Endothelial cell of umbilical vein (primary cell): ENCODE data around the gene SPINT1. TPM values are rescaled to one million over a fixed set of nuclear protein-coding genes. Genes with fewer than 3 reads are reported as not detected.

Experiments
- BruUV-seq: library from RNA; stranded (reverse); fragments of 400-500 nt; replicated peaks from 2 replicates; lab custom pipeline; 2021; lab: Mats Ljungman, UMichigan
- CTCF ChIA-PET: fragments of 300-600, 350-600 bp; sonication (Branson Sonifier 250); formaldehyde crosslinking; loops from one replicate; lab custom pipeline; 2021; ENCODE audit warnings: antibody characterized with exemption, inconsistent platforms; lab: Charles Lee
- POLR2A ChIA-PET: fragments of 300-600, 350-600 bp; sonication (Branson Sonifier 250); formaldehyde crosslinking; loops from one replicate; lab custom pipeline; 2021; ENCODE audit warnings: antibody characterized with exemption, inconsistent platforms; lab: Charles Lee
- DNase-seq: peaks from one replicate; pipeline ENCODE4 v3.0.0-alpha.2; 2011; ENCODE audit warnings: low read depth, low spot score
- FAIRE-seq: peaks from 2 replicates; lab custom pipeline; 2011; peaks lifted over from hg19 to GRCh38; lab: Jason Lieb, UNC
- H2AFZ ChIP-seq: 2 replicates; pipeline ENCODE4 v1.6.0; 2012; ENCODE audit warnings: low read depth, low read length, control low read depth, inconsistent platforms
- H3K27ac ChIP-seq: 2 replicates; pipeline ENCODE4 v1.5.1; 2011; ENCODE audit warnings: low read depth, mild to moderate bottlenecking, control low read depth, low read length, moderate library complexity; ENCODE audit not compliant: insufficient read depth
- H3K27me3 ChIP-seq, 2 experiments: 2 replicates each; pipeline versions ENCODE4 v1.6.0 to v1.6.1; 2011; ENCODE audit warnings: low read length in 2 of 2, mixed read lengths in 1 of 2; ENCODE audit not compliant: control insufficient read depth in 2 of 2, insufficient read depth in 2 of 2
- H3K36me3 ChIP-seq, 2 experiments: 2 replicates in 1 of 2; 3 replicates in 1 of 2; pipeline ENCODE4 v1.5.1; 2011; ENCODE audit warnings: low read length in 2 of 2, mild to moderate bottlenecking in 1 of 2, moderate library complexity in 1 of 2; ENCODE audit not compliant: control insufficient read depth in 2 of 2, insufficient read depth in 2 of 2; ENCODE audit errors: extremely low read depth in 1 of 2
- H3K4me1 ChIP-seq: 3 replicates; pipeline ENCODE4 v1.5.1; 2011; ENCODE audit warnings: mild to moderate bottlenecking, low read length; ENCODE audit not compliant: control insufficient read depth, insufficient read depth; ENCODE audit errors: extremely low read depth
- H3K4me2 ChIP-seq: 2 replicates; pipeline ENCODE4 v1.6.1; 2011; ENCODE audit warnings: low read length, control low read depth, mixed read lengths; ENCODE audit not compliant: insufficient read depth
- H3K4me3 ChIP-seq, 3 experiments: fragments of 200-600 bp in 1 of 3; sonication (generic), shearing (Covaris generic) in 1 of 3; replicated peaks in 1 of 3; 2 replicates each; pipeline ENCODE4 v1.5.1; 2011 to 2016; ENCODE audit warnings: control low read depth in 3 of 3, low read length in 3 of 3, mild to moderate bottlenecking in 2 of 3, inconsistent platforms in 1 of 3, low read depth in 1 of 3, moderate library complexity in 1 of 3; ENCODE audit not compliant: insufficient read depth in 1 of 3
- H3K79me2 ChIP-seq: 2 replicates; pipeline ENCODE4 v1.6.0; 2012; ENCODE audit warnings: low read length, inconsistent platforms; ENCODE audit not compliant: control insufficient read depth, insufficient read depth
- H3K9ac ChIP-seq: replicated peaks from 2 replicates; pipeline ENCODE3; 2011; ENCODE audit warnings: low read length, control low read depth; ENCODE audit not compliant: insufficient read depth; ENCODE audit errors: extremely low read depth
- H3K9me1 ChIP-seq: replicated peaks from 3 replicates; pipeline ENCODE4 v1.6.0; 2011; ENCODE audit warnings: mild to moderate bottlenecking, low read length; ENCODE audit not compliant: control insufficient read depth, insufficient read depth; ENCODE audit errors: extremely low read depth
- H3K9me3 ChIP-seq: replicated peaks from 2 replicates; pipeline ENCODE4 v1.5.1; 2012; ENCODE audit warnings: low read length, inconsistent platforms; ENCODE audit not compliant: control insufficient read depth, insufficient read depth
- H4K20me1 ChIP-seq: replicated peaks from 2 replicates; pipeline ENCODE3; 2011; ENCODE audit warnings: mild to moderate bottlenecking, low read length; ENCODE audit not compliant: control insufficient read depth, insufficient read depth; ENCODE audit errors: extremely low read depth
- CTCF ChIP-seq, 2 donors: IDR thresholded peaks; 1 replicate in 1 of 2; 2 replicates in 1 of 2; pipeline ENCODE4 v1.5.1; 2011; ENCODE audit warnings: low read length in 2 of 2, mild to moderate bottlenecking in 2 of 2, moderate library complexity in 2 of 2, control low read depth in 1 of 2, inconsistent platforms in 1 of 2, low read depth in 1 of 2; ENCODE audit not compliant: insufficient read depth in 1 of 2; ENCODE audit errors: extremely low read depth in 1 of 2
- FOS ChIP-seq: IDR thresholded peaks from 2 replicates; pipeline ENCODE4 v1.6.1; 2011; ENCODE audit warnings: mild to moderate bottlenecking, low read length, moderate library complexity, borderline replicate concordance; ENCODE audit not compliant: insufficient read depth
- GATA2 ChIP-seq: IDR thresholded peaks from 2 replicates; pipeline ENCODE4 v1.7.0; 2011; ENCODE audit warnings: low read depth, mild to moderate bottlenecking, moderate library complexity, mixed read lengths, low read length; ENCODE audit not compliant: insufficient read length, insufficient read depth
- MYC ChIP-seq: IDR thresholded peaks from one replicate; pipeline ENCODE4 v1.6.1; 2011; ENCODE audit warnings: mild to moderate bottlenecking, low read depth, low read length
- POLR2A ChIP-seq: IDR thresholded peaks from 2 replicates; pipeline ENCODE4 v1.6.1; 2012; ENCODE audit warnings: low read depth, mild to moderate bottlenecking, control low read depth, low read length
- POLR2AphosphoS5 ChIP-seq: IDR thresholded peaks from 2 replicates; pipeline ENCODE4 v1.6.1; 2012; ENCODE audit warnings: low read depth, mild to moderate bottlenecking, control low read depth, low read length, moderate library complexity; ENCODE audit not compliant: insufficient read depth
- dilution Hi-C: fragments of 300-500 bp; cut with MboI; formaldehyde crosslinking; loops from one replicate; pipeline ENCODE4 v1.15.0; 2019; ENCODE audit warnings: low sequenced_read_pairs; ENCODE audit not compliant: extremely low pct_ligation_motif_present
- intact Hi-C: fragments of 100-400 bp; cut with micrococcal nuclease; formaldehyde crosslinking; loops from one replicate; pipeline ENCODE4 v1.10.0; 2022
- polyA plus RNA-seq, 4 experiments: library from polyadenylated mRNA; depleted of rRNA in 3 of 4; stranded (reverse) in 3 of 4; unstranded in 1 of 4; fragments of >200 nt; gene quantifications; 2 replicates each; pipeline versions ENCODE4 v1.2.1 to v1.2.3, GENCODE V29; 2011 to 2012; ENCODE audit warnings: missing spikeins in 1 of 4
- total RNA-seq: library from RNA; stranded (reverse); gene quantifications from 2 replicates; pipeline ENCODE4 v1.2.3, GENCODE V29; 2021

The SPINT1 gene
- total and polyA plus RNA-seq, 2 donors (not counting 3 experiments of a cell fraction or from before 2014, with no cell fraction given), result 4.1 to 4.2 TPM

GRCh38 chr15:40867199-40867598, 23.4 kb downstream of the SPINT1 start:
- Histone ChIP-seq H3K9me3 (no peaks in the 10 kb centered on the region), H3K36me3 (no peaks in the 10 kb centered on the region), H3K4me2 (no peak overlapping the region), H3K9me1 (no peaks in the 10 kb centered on the region), H4K20me1 (no peaks in the 10 kb centered on the region), H3K27me3 (no peaks in the 10 kb centered on the region), H3K4me1 (no peaks in the 10 kb centered on the region), H3K27ac (no peak overlapping the region), H3K4me3 (no peak overlapping the region), H3K79me2 (no peaks in the 10 kb centered on the region), H3K9ac (no peak overlapping the region), H2AFZ (no peak overlapping the region)
- DNase-seq, result no peak
- ChIA-PET CTCF (no interaction called here), POLR2A (no interaction called here)
- no peak for FAIRE-seq
- dilution Hi-C loops (no loop called here), intact Hi-C loops (no loop called here)
- TF ChIP-seq POLR2AphosphoS5 (no peak), MYC (no peak)
- BruUV-seq, result no TSS peak

- Histone ChIP-seq H3K36me3 (no peaks in the 10 kb centered on the region), H3K79me2 (no peaks in the 10 kb centered on the region), H3K9me1 (no peaks in the 10 kb centered on the region), H3K4me3 (no peak overlapping the region), H3K27me3 (no peaks in the 10 kb centered on the region), H3K4me2 (no peak overlapping the region), H3K9ac (no peak overlapping the region), H3K9me3 (no peaks in the 10 kb centered on the region), H2AFZ (no peak overlapping the region), H3K27ac (no peak overlapping the region), H4K20me1 (no peaks in the 10 kb centered on the region), H3K4me1 (no peaks in the 10 kb centered on the region)
- dilution Hi-C loops (no loop called here), intact Hi-C loops (no loop called here)
- FAIRE-seq (no peak), DNase-seq (no peak)
- CTCF ChIA-PET, result interaction anchor here (1.2 to 5.9 kb wide), 5 partner anchors 10 to 26 kb away, joined by 5 to 146 read pairs (median 12); partner anchors contain the start of gene VPS18
- no TSS peak for BruUV-seq
- TF ChIP-seq POLR2A, result no peak
- no peak for TF ChIP-seq CTCF (IDR thresholded peaks at IDR 0.05; ENCODE audit: extremely low read depth in 1 of 2, insufficient read depth in 1 of 2, low read depth in 1 of 2, low read length in 2 of 2)
- TF ChIP-seq FOS, result no peak
- no peak for TF ChIP-seq GATA2
- no peak for TF ChIP-seq POLR2AphosphoS5
- POLR2A ChIA-PET, result no interaction called here
Measured at GRCh38 chr15:40869686-40870085, 25.8 kb downstream of the SPINT1 start.
